BLaER1 treated with 17β-estradiol and CSF1 and Interleukin-3, amounts not matched to agents 10 nM and 100 nM (cell line): Measurements from ENCODE around the gene GID8.

Experiments used
- H3K27ac ChIP-seq, 11 experiments: shearing (Covaris generic); formaldehyde crosslinking; 2 replicates each; pipeline ENCODE4 v1.8.1; 2022
- H3K27me3 ChIP-seq, 11 experiments: shearing (Covaris generic); formaldehyde crosslinking; 2 replicates each; pipeline ENCODE4 v1.8.1; 2022
- H3K36me3 ChIP-seq, 11 experiments: shearing (Covaris generic); formaldehyde crosslinking; 2 replicates each; pipeline ENCODE4 v1.8.1; 2022
- H3K4me1 ChIP-seq, 10 experiments: shearing (Covaris generic); formaldehyde crosslinking; 2 replicates each; pipeline ENCODE4 v1.8.1; 2022
- H3K4me2 ChIP-seq, 11 experiments: shearing (Covaris generic); formaldehyde crosslinking; 2 replicates each; pipeline ENCODE4 v1.8.1; 2022
- H3K4me3 ChIP-seq, 10 experiments: shearing (Covaris generic); formaldehyde crosslinking; 2 replicates each; pipeline ENCODE4 v1.8.1; 2022
- H3K9ac ChIP-seq, 11 experiments: shearing (Covaris generic); formaldehyde crosslinking; 2 replicates each; pipeline ENCODE4 v1.8.1; 2022
- H3K9me3 ChIP-seq, 11 experiments: shearing (Covaris generic); formaldehyde crosslinking; replicated peaks in 1 of 11; 2 replicates each; pipeline ENCODE4 v1.8.1; 2022
- H4K20me1 ChIP-seq, 11 experiments: shearing (Covaris generic); formaldehyde crosslinking; 2 replicates each; pipeline ENCODE4 v1.8.1; 2022
- Cebpa-rat ChIP-seq, 11 experiments: shearing (Covaris generic); IDR thresholded peaks; 2 replicates each; pipeline ENCODE4 v1.8.1; 2022

The GID8 gene

GRCh38 chr20:62899633-62900051 lies 38.3 kb upstream of the GID8 start:
- Histone ChIP-seq H3K9ac (peak overlapping the region in 7 of 11 experiments; percentile 5 to 45 (median 23); a peak in 7 of 22 replicates), H3K9me3 (no peaks in the 10 kb centered on the region), H3K36me3 (peaks cover 53 to 75% (median 65%) of the 10 kb centered on the region in 11 experiments), H3K27ac (no peak overlapping the region), H3K27me3 (no peaks in the 10 kb centered on the region), H3K4me2 (peak overlapping the region; percentile 51 to 84 (median 74)), H4K20me1 (peaks cover 24 to 96% (median 77%) of the 10 kb centered on the region in 11 experiments; a peak in 21 of 22 replicates), H3K4me3 (no peak overlapping the region), H3K4me1 (peaks cover 22 to 53% (median 46%) of the 10 kb centered on the region in 10 experiments)
- no peak for TF ChIP-seq Cebpa-rat (IDR thresholded peaks at IDR 0.05)

GRCh38 chr20:62900052-62900691 lies 37.8 kb upstream of the GID8 start:
- H4K20me1 ChIP-seq: peaks cover 25 to 96% (median 76%) of the 10 kb centered on the region in 11 experiments; a peak in 21 of 22 replicates
- H3K27ac ChIP-seq: peak overlapping the region in 1 of 11 experiments; percentile 20; a peak in 1 of 22 replicates
- H3K36me3 ChIP-seq: peaks cover 56 to 75% (median 65%) of the 10 kb centered on the region in 11 experiments
- TF ChIP-seq Cebpa-rat (IDR thresholded peaks at IDR 0.05): no peak
- peak overlapping the region in 7 of 11 experiments; percentile 5 to 45 (median 10); a peak in 6 of 22 replicates for H3K9ac ChIP-seq
- H3K4me3 ChIP-seq: no peak overlapping the region
- H3K4me1 ChIP-seq: peaks cover 22 to 47% (median 41%) of the 10 kb centered on the region in 10 experiments
- peak overlapping the region; percentile 51 to 84 (median 74) for H3K4me2 ChIP-seq
- no peaks in the 10 kb centered on the region for H3K27me3 ChIP-seq
- no peaks in the 10 kb centered on the region for H3K9me3 ChIP-seq

- Histone ChIP-seq H3K27ac (peak overlapping the region in 1 of 11 experiments; percentile 20; a peak in 1 of 22 replicates), H3K4me3 (no peak overlapping the region)
These were observed 37.0 kb upstream of the GID8 start for GRCh38 chr20:62900692-62901584.

GRCh38 chr20:62901891-62902290 lies 36.1 kb upstream of the GID8 start:
- no peak overlapping the region for H3K27ac ChIP-seq
- peaks cover 42 to 96% (median 87%) of the 10 kb centered on the region in 11 experiments for H4K20me1 ChIP-seq
- no peak for TF ChIP-seq Cebpa-rat (IDR thresholded peaks at IDR 0.05)
- H3K36me3 ChIP-seq: peaks cover 56 to 75% (median 65%) of the 10 kb centered on the region in 11 experiments
- no peaks in the 10 kb centered on the region for H3K9me3 ChIP-seq
- H3K27me3 ChIP-seq: no peaks in the 10 kb centered on the region
- H3K4me2 ChIP-seq: no peak overlapping the region
- H3K4me3 ChIP-seq: no peak overlapping the region
- peaks cover 22 to 40% (median 32%) of the 10 kb centered on the region in 10 experiments for H3K4me1 ChIP-seq
- no peak overlapping the region for H3K9ac ChIP-seq

More at GRCh38 chr20:62900692-62901584, 37.0 kb upstream of the GID8 start:
- no peaks in the 10 kb centered on the region for H3K9me3 ChIP-seq
- H3K4me2 ChIP-seq: peak overlapping the region; percentile 27 to 84 (median 74); a peak in 17 of 22 replicates
- no peak for TF ChIP-seq Cebpa-rat (IDR thresholded peaks at IDR 0.05)
- H3K4me1 ChIP-seq: peaks cover 22 to 40% (median 34%) of the 10 kb centered on the region in 10 experiments
- peaks cover 56 to 75% (median 65%) of the 10 kb centered on the region in 11 experiments for H3K36me3 ChIP-seq
- H4K20me1 ChIP-seq: peaks cover 33 to 96% (median 78%) of the 10 kb centered on the region in 11 experiments; a peak in 21 of 22 replicates
- peak overlapping the region in 3 of 11 experiments; percentile 7 to 24 (median 13); a peak in 1 of 22 replicates for H3K9ac ChIP-seq
- no peaks in the 10 kb centered on the region for H3K27me3 ChIP-seq

GRCh38 chr20:62902926-62903615 lies 34.9 kb upstream of the GID8 start:
- Histone ChIP-seq H3K27ac (no peak overlapping the region), H3K4me3 (no peak overlapping the region), H3K9me3 (no peaks in the 10 kb centered on the region), H3K4me2 (no peak overlapping the region), H4K20me1 (peaks cover 54 to 98% (median 91%) of the 10 kb centered on the region in 11 experiments), H3K27me3 (no peaks in the 10 kb centered on the region), H3K4me1 (peaks cover 22 to 38% (median 32%) of the 10 kb centered on the region in 10 experiments), H3K9ac (no peak overlapping the region), H3K36me3 (peaks cover 67 to 75% (median 72%) of the 10 kb centered on the region in 11 experiments)
- TF ChIP-seq Cebpa-rat (IDR thresholded peaks at IDR 0.05): no peak

GRCh38 chr20:62905536-62906117 lies 32.3 kb upstream of the GID8 start:
- Histone ChIP-seq H3K27ac (no peak overlapping the region), H3K9ac (no peak overlapping the region), H3K4me1 (peaks cover 6 to 30% (median 9%) of the 10 kb centered on the region in 10 experiments; a peak in 19 of 20 replicates), H3K4me2 (no peak overlapping the region), H3K27me3 (no peaks in the 10 kb centered on the region), H4K20me1 (peaks cover 70 to 99% (median 92%) of the 10 kb centered on the region in 11 experiments), H3K4me3 (no peak overlapping the region), H3K36me3 (peaks cover 93 to 99% (median 97%) of the 10 kb centered on the region in 11 experiments), H3K9me3 (no peaks in the 10 kb centered on the region)
- TF ChIP-seq Cebpa-rat (IDR thresholded peaks at IDR 0.05): no peak

GRCh38 chr20:62906209-62906608 lies 31.7 kb upstream of the GID8 start:
- H3K4me1 ChIP-seq: peaks cover under 1 to 24% (median 3%) of the 10 kb centered on the region in 10 experiments; a peak in 15 of 20 replicates
- TF ChIP-seq Cebpa-rat (IDR thresholded peaks at IDR 0.05): no peak
- H3K27ac ChIP-seq: no peak overlapping the region
- no peaks in the 10 kb centered on the region for H3K27me3 ChIP-seq
- no peaks in the 10 kb centered on the region for H3K9me3 ChIP-seq
- no peak overlapping the region for H3K4me3 ChIP-seq
- peaks cover 71 to 99% (median 92%) of the 10 kb centered on the region in 11 experiments for H4K20me1 ChIP-seq
- H3K4me2 ChIP-seq: no peak overlapping the region
- H3K9ac ChIP-seq: no peak overlapping the region
- H3K36me3 ChIP-seq: peaks cover 98 to 100% (median 100%) of the 10 kb centered on the region in 11 experiments
